Activated T-cell treated with anti-CD3 and anti-CD28 coated beads, Interleukin-2, amount 50 U/mL, for 72 hours (primary cell): Measurements from ENCODE around the gene TCF4. TPM values are rescaled to one million over a fixed set of nuclear protein-coding genes. Genes with fewer than 3 reads are reported as not detected.

Experiments
- ATAC-seq, 2 donors: fragments of 150-1000 bp; cut with Tn5 transposase; replicated peaks in 1 of 2; 2 replicates each; pipeline ENCODE4 v1.10.0; 2021; ENCODE audit warnings: moderate library complexity in 2 of 2, mild to moderate bottlenecking in 1 of 2
- DNase-seq, 2 donors: peaks; one replicate each; pipeline ENCODE4 v3.0.0; 2021 to 2022; ENCODE audit warnings: mixed read lengths in 1 of 2
- H3K27ac Mint-ChIP-seq: one replicate; pipeline ENCODE4 v1.8.0; 2022; ENCODE audit warnings: mild to moderate bottlenecking, moderate library complexity, mixed read lengths
- H3K27me3 Mint-ChIP-seq: one replicate; pipeline ENCODE4 v1.8.0; 2022; ENCODE audit warnings: low read depth, mixed read lengths
- H3K36me3 Mint-ChIP-seq, 2 donors: one replicate each; pipeline ENCODE4 v1.8.0; 2022; ENCODE audit warnings: mixed read lengths in 2 of 2, mild to moderate bottlenecking in 1 of 2; ENCODE audit not compliant: insufficient read depth in 2 of 2
- H3K4me1 Mint-ChIP-seq: one replicate; pipeline ENCODE4 v1.8.0; 2022; ENCODE audit warnings: low read depth, mixed read lengths
- H3K4me3 Mint-ChIP-seq, 2 donors: one replicate each; pipeline ENCODE4 v1.8.0; 2022; ENCODE audit warnings: mild to moderate bottlenecking in 2 of 2, mixed read lengths in 2 of 2, moderate library complexity in 2 of 2
- H3K9me3 Mint-ChIP-seq, 2 donors: one replicate each; pipeline ENCODE4 v1.8.0; 2022; ENCODE audit warnings: mixed read lengths in 2 of 2
- total RNA-seq, 2 donors: library from RNA; stranded (reverse); gene quantifications; one replicate each; pipeline ENCODE4 v1.2.3, GENCODE V29; 2022

The TCF4 gene
- total RNA-seq, 2 donors from 2014 or later, result 1.8 to 2.4 TPM

GRCh38 chr18:55283309-55283708 is 304.7 kb downstream of the TCF4 start:
- H3K9me3 Mint-ChIP-seq, result no peaks in the 10 kb centered on the region
- H3K4me1 Mint-ChIP-seq, result no peaks in the 10 kb centered on the region
- no peaks in the 10 kb centered on the region for H3K36me3 Mint-ChIP-seq
- no peak overlapping the region for H3K4me3 Mint-ChIP-seq
- no peak overlapping the region for H3K27ac Mint-ChIP-seq
- DNase-seq (no peak), ATAC-seq (no peak)
- no peaks in the 10 kb centered on the region for H3K27me3 Mint-ChIP-seq

GRCh38 chr18:55280503-55280902 is 307.5 kb downstream of the TCF4 start:
- no peaks in the 10 kb centered on the region for H3K36me3 Mint-ChIP-seq
- DNase-seq, result no peak
- no peak overlapping the region for H3K4me3 Mint-ChIP-seq
- no peak overlapping the region for H3K27ac Mint-ChIP-seq
- no peak for ATAC-seq
- H3K27me3 Mint-ChIP-seq, result no peaks in the 10 kb centered on the region
- H3K9me3 Mint-ChIP-seq, result no peaks in the 10 kb centered on the region
- no peaks in the 10 kb centered on the region for H3K4me1 Mint-ChIP-seq

- H3K27ac Mint-ChIP-seq, result no peak overlapping the region
- no peak overlapping the region for H3K4me3 Mint-ChIP-seq
- H3K9me3 Mint-ChIP-seq, result no peaks in the 10 kb centered on the region
- ATAC-seq (no peak), DNase-seq (no peak)
- no peaks in the 10 kb centered on the region for H3K27me3 Mint-ChIP-seq
- no peaks in the 10 kb centered on the region for H3K36me3 Mint-ChIP-seq
- no peaks in the 10 kb centered on the region for H3K4me1 Mint-ChIP-seq
Observed at GRCh38 chr18:55275039-55275901, 312.7 kb downstream of the TCF4 start.

- ATAC-seq, result no peak
- no peak overlapping the region for H3K4me3 Mint-ChIP-seq
- H3K9me3 Mint-ChIP-seq, result no peaks in the 10 kb centered on the region
- no peak overlapping the region for H3K27ac Mint-ChIP-seq
- H3K4me1 Mint-ChIP-seq, result peaks cover 7% of the 10 kb centered on the region
- H3K36me3 Mint-ChIP-seq, result no peaks in the 10 kb centered on the region
- no peaks in the 10 kb centered on the region for H3K27me3 Mint-ChIP-seq
- DNase-seq, result no peak
Observed at GRCh38 chr18:55272510-55273243, 315.3 kb downstream of the TCF4 start.

- Mint-ChIP-seq H3K9me3 (no peaks in the 10 kb centered on the region), H3K27ac (no peak overlapping the region), H3K4me3 (no peak overlapping the region), H3K36me3 (no peaks in the 10 kb centered on the region), H3K4me1 (peaks cover 7% of the 10 kb centered on the region), H3K27me3 (no peaks in the 10 kb centered on the region)
- ATAC-seq (no peak), DNase-seq (no peak)
Observed at GRCh38 chr18:55269622-55270021, 318.4 kb downstream of the TCF4 start.

GRCh38 chr18:55268628-55269275 is 319.2 kb downstream of the TCF4 start:
- no peak overlapping the region for H3K27ac Mint-ChIP-seq
- ATAC-seq (no peak), DNase-seq (no peak)
- H3K27me3 Mint-ChIP-seq, result no peaks in the 10 kb centered on the region
- no peak overlapping the region for H3K4me3 Mint-ChIP-seq
- peaks cover 7% of the 10 kb centered on the region for H3K4me1 Mint-ChIP-seq
- no peaks in the 10 kb centered on the region for H3K36me3 Mint-ChIP-seq
- no peaks in the 10 kb centered on the region for H3K9me3 Mint-ChIP-seq

GRCh38 chr18:55268151-55268601 is 319.8 kb downstream of the TCF4 start:
- no peak for DNase-seq
- Mint-ChIP-seq H3K9me3 (no peaks in the 10 kb centered on the region), H3K4me3 (no peak overlapping the region), H3K4me1 (peaks cover 7% of the 10 kb centered on the region), H3K27me3 (no peaks in the 10 kb centered on the region), H3K27ac (no peak overlapping the region), H3K36me3 (no peaks in the 10 kb centered on the region)
- ATAC-seq, result no peak

- H3K36me3 Mint-ChIP-seq, result no peaks in the 10 kb centered on the region
- no peak overlapping the region for H3K4me3 Mint-ChIP-seq
- H3K9me3 Mint-ChIP-seq, result no peaks in the 10 kb centered on the region
Observed at GRCh38 chr18:55266981-55267380, 321.0 kb downstream of the TCF4 start.

GRCh38 chr18:55265984-55266383 is 322.0 kb downstream of the TCF4 start:
- ATAC-seq (no peak), DNase-seq (no peak)
- Mint-ChIP-seq H3K27me3 (no peaks in the 10 kb centered on the region), H3K4me1 (peaks cover 7% of the 10 kb centered on the region), H3K9me3 (no peaks in the 10 kb centered on the region), H3K4me3 (no peak overlapping the region), H3K27ac (no peak overlapping the region), H3K36me3 (no peaks in the 10 kb centered on the region)

More at GRCh38 chr18:55266981-55267380, 321.0 kb downstream of the TCF4 start:
- ATAC-seq (no peak), DNase-seq (no peak)
- no peaks in the 10 kb centered on the region for H3K27me3 Mint-ChIP-seq
- no peak overlapping the region for H3K27ac Mint-ChIP-seq
- H3K4me1 Mint-ChIP-seq, result peaks cover 7% of the 10 kb centered on the region

GRCh38 chr18:55265130-55265675 is 322.8 kb downstream of the TCF4 start:
- Mint-ChIP-seq H3K9me3 (no peaks in the 10 kb centered on the region), H3K27me3 (no peaks in the 10 kb centered on the region), H3K4me3 (no peak overlapping the region), H3K4me1 (peaks cover 7% of the 10 kb centered on the region), H3K36me3 (no peaks in the 10 kb centered on the region), H3K27ac (no peak overlapping the region)
- ATAC-seq (no peak), DNase-seq (no peak)

GRCh38 chr18:55264108-55264507 is 323.9 kb downstream of the TCF4 start:
- Mint-ChIP-seq H3K9me3 (no peaks in the 10 kb centered on the region), H3K27ac (no peak overlapping the region), H3K4me3 (no peak overlapping the region), H3K27me3 (no peaks in the 10 kb centered on the region), H3K4me1 (peaks cover 7% of the 10 kb centered on the region), H3K36me3 (no peaks in the 10 kb centered on the region)
- DNase-seq (no peak), ATAC-seq (no peak)

- Mint-ChIP-seq H3K27me3 (no peaks in the 10 kb centered on the region), H3K9me3 (no peaks in the 10 kb centered on the region), H3K4me3 (no peak overlapping the region), H3K27ac (no peak overlapping the region), H3K4me1 (no peaks in the 10 kb centered on the region), H3K36me3 (no peaks in the 10 kb centered on the region)
- no peak for DNase-seq
- no peak for ATAC-seq
Observed at GRCh38 chr18:55262021-55262560, 325.9 kb downstream of the TCF4 start.

- H3K27ac Mint-ChIP-seq, result no peak overlapping the region
- H3K4me1 Mint-ChIP-seq, result no peaks in the 10 kb centered on the region
- H3K4me3 Mint-ChIP-seq, result no peak overlapping the region
- ATAC-seq (no peak), DNase-seq (no peak)
- H3K36me3 Mint-ChIP-seq, result no peaks in the 10 kb centered on the region
- H3K9me3 Mint-ChIP-seq, result no peaks in the 10 kb centered on the region
- H3K27me3 Mint-ChIP-seq, result no peaks in the 10 kb centered on the region
Observed at GRCh38 chr18:55261253-55261652, 326.7 kb downstream of the TCF4 start.
